ENCODE results near the gene MEOX2. TPM values are rescaled to one million over a fixed set of nuclear protein-coding genes. Genes with fewer than 3 reads are reported as not detected.

MEOX2 gene
- total RNA-seq, 1 experiment from 2014 or later, result not detected

GRCh38 chr7:15723841-15724240 lies 37.4 kb upstream of the MEOX2 start:
- Histone ChIP-seq H3K4me1 (peaks cover 9% of the 10 kb centered on the region), H3K9me3 (no peaks in the 10 kb centered on the region), H3K36me3 (ENCODE audit: control insufficient read depth, insufficient read depth, low read length) (no peaks in the 10 kb centered on the region), H3K27me3 (replicated peaks; ENCODE audit: control insufficient read depth, insufficient read depth, low read length) (no peaks in the 10 kb centered on the region), H3K4me3 (ENCODE audit: low read depth, low read length) (no peak overlapping the region)
- Mint-ChIP-seq H3K36me3 (ENCODE audit: insufficient read depth, unreplicated experiment) (no peaks in the 10 kb centered on the region), H3K4me1 (ENCODE audit: low read depth, unreplicated experiment) (no peaks in the 10 kb centered on the region), H3K4me3 (ENCODE audit: unreplicated experiment) (no peak overlapping the region), H3K9me3 (ENCODE audit: unreplicated experiment) (no peaks in the 10 kb centered on the region), H3K27ac (ENCODE audit: unreplicated experiment) (no peak overlapping the region), H3K27me3 (ENCODE audit: insufficient read depth, unreplicated experiment) (no peaks in the 10 kb centered on the region)
- no peak for DNase-seq
- no peak for TF ChIP-seq CTCF (IDR thresholded peaks at IDR 0.05; ENCODE audit: insufficient read depth in 1 of 2, low read depth in 1 of 2, low read length in 1 of 2, severe bottlenecking in 1 of 2, unreplicated experiment in 1 of 2)
- BruUV-seq (replicated peaks), result no TSS peak
- ChIA-PET POLR2A (no interaction called here), CTCF (interaction anchor here (0.8 to 0.9 kb wide), 2 partner anchors 132 to 166 kb away, joined by 3 read pairs; no protein-coding TSS in a partner anchor)
- intact Hi-C loops (cut with micrococcal nuclease; ENCODE audit: unreplicated experiment), result loop anchor here (5.0 kb wide), 5 partner anchors 87 to 417 kb away; no protein-coding TSS in a partner anchor

- no peak overlapping the region for H3K4me3 Mint-ChIP-seq (ENCODE audit: unreplicated experiment)
- TF ChIP-seq CTCF (IDR thresholded peaks at IDR 0.05; ENCODE audit: insufficient read depth in 1 of 2, low read depth in 1 of 2, low read length in 1 of 2, severe bottlenecking in 1 of 2, unreplicated experiment in 1 of 2), result peak; percentile 73 to 80
- Histone ChIP-seq H3K4me1 (peaks cover 9% of the 10 kb centered on the region), H3K36me3 (ENCODE audit: control insufficient read depth, insufficient read depth, low read length) (no peaks in the 10 kb centered on the region), H3K27me3 (replicated peaks; ENCODE audit: control insufficient read depth, insufficient read depth, low read length) (no peaks in the 10 kb centered on the region), H3K9me3 (no peaks in the 10 kb centered on the region), H3K4me3 (ENCODE audit: low read depth, low read length) (no peak overlapping the region)
- peak in 1 of 2 experiments; percentile 43 for DNase-seq
- BruUV-seq (replicated peaks), result no TSS peak
- H3K4me1 Mint-ChIP-seq (ENCODE audit: low read depth, unreplicated experiment), result no peaks in the 10 kb centered on the region
- H3K36me3 Mint-ChIP-seq (ENCODE audit: insufficient read depth, unreplicated experiment), result no peaks in the 10 kb centered on the region
- H3K9me3 Mint-ChIP-seq (ENCODE audit: unreplicated experiment), result no peaks in the 10 kb centered on the region
- intact Hi-C loops (cut with micrococcal nuclease; ENCODE audit: unreplicated experiment), result loop anchor here (1.0 to 5.0 kb wide), 6 partner anchors 84 to 414 kb away; no protein-coding TSS in a partner anchor
- no peaks in the 10 kb centered on the region for H3K27me3 Mint-ChIP-seq (ENCODE audit: insufficient read depth, unreplicated experiment)
- POLR2A ChIA-PET, result no interaction called here
- no peak overlapping the region for H3K27ac Mint-ChIP-seq (ENCODE audit: unreplicated experiment)
- CTCF ChIA-PET, result interaction anchor here (1.0 to 1.6 kb wide), 3 partner anchors 9 to 168 kb away, joined by 3 to 6 read pairs (median 4); partner anchors contain the start of gene MEOX2
These were observed 34.5 kb upstream of the MEOX2 start for GRCh38 chr7:15720849-15721471.

- Histone ChIP-seq H3K4me3 (ENCODE audit: low read depth, low read length) (no peak overlapping the region), H3K27me3 (replicated peaks; ENCODE audit: control insufficient read depth, insufficient read depth, low read length) (no peaks in the 10 kb centered on the region), H3K36me3 (ENCODE audit: control insufficient read depth, insufficient read depth, low read length) (no peaks in the 10 kb centered on the region), H3K9me3 (no peaks in the 10 kb centered on the region), H3K4me1 (no peaks in the 10 kb centered on the region)
- Mint-ChIP-seq H3K36me3 (ENCODE audit: insufficient read depth, unreplicated experiment) (no peaks in the 10 kb centered on the region), H3K27me3 (ENCODE audit: insufficient read depth, unreplicated experiment) (peaks cover 2% of the 10 kb centered on the region), H3K4me1 (ENCODE audit: low read depth, unreplicated experiment) (no peaks in the 10 kb centered on the region), H3K27ac (ENCODE audit: unreplicated experiment) (no peak overlapping the region), H3K4me3 (ENCODE audit: unreplicated experiment) (no peak overlapping the region), H3K9me3 (ENCODE audit: unreplicated experiment) (no peaks in the 10 kb centered on the region)
- ChIA-PET CTCF (no interaction called here), POLR2A (no interaction called here)
- TF ChIP-seq CTCF (IDR thresholded peaks at IDR 0.05; ENCODE audit: insufficient read depth in 1 of 2, low read depth in 1 of 2, low read length in 1 of 2, severe bottlenecking in 1 of 2, unreplicated experiment in 1 of 2), result no peak
- BruUV-seq (replicated peaks), result no TSS peak
- intact Hi-C loops (cut with micrococcal nuclease; ENCODE audit: unreplicated experiment), result no loop called here
- DNase-seq, result no peak
These were observed 32.8 kb upstream of the MEOX2 start for GRCh38 chr7:15719311-15719710.

Measured in Caco-2 (cell line).